Duodenal mucosa (tissue), 2 donors: ENCODE data around the gene LHFPL6.

Source experiments
- H3K27ac ChIP-seq: one replicate; pipeline ENCODE4 v1.7.0; 2013; ENCODE audit warnings: low read depth, low read length
- H3K27me3 ChIP-seq, 2 donors: one replicate each; pipeline ENCODE4 v1.7.0; 2013; ENCODE audit warnings: low read length in 2 of 2, control low read depth in 1 of 2; ENCODE audit not compliant: insufficient read depth in 2 of 2, control insufficient read depth in 1 of 2
- H3K36me3 ChIP-seq, 2 donors: one replicate each; pipeline ENCODE4 v1.7.0; 2013; ENCODE audit warnings: low read length in 2 of 2, control low read depth in 1 of 2; ENCODE audit not compliant: insufficient read depth in 2 of 2, control insufficient read depth in 1 of 2
- H3K4me1 ChIP-seq, 2 donors: one replicate each; pipeline ENCODE4 v1.7.0; 2013; ENCODE audit warnings: low read length in 2 of 2, control low read depth in 1 of 2; ENCODE audit not compliant: insufficient read depth in 2 of 2, control insufficient read depth in 1 of 2
- H3K4me3 ChIP-seq, 2 donors: one replicate each; pipeline ENCODE4 v1.7.0; 2013; ENCODE audit warnings: low read length in 2 of 2, low read depth in 1 of 2
- H3K9ac ChIP-seq, 2 donors: one replicate each; pipeline ENCODE4 v1.7.0; 2013; ENCODE audit warnings: low read length in 2 of 2, low read depth in 1 of 2
- H3K9me3 ChIP-seq, 2 donors: one replicate each; pipeline ENCODE4 v1.7.0; 2013; ENCODE audit warnings: low read length in 2 of 2, control low read depth in 1 of 2; ENCODE audit not compliant: control insufficient read depth in 1 of 2

LHFPL6 gene

GRCh38 chr13:39403106-39403505 lies 199.9 kb downstream of the LHFPL6 start:
- H3K4me1 ChIP-seq = no peaks in the 10 kb centered on the region
- no peaks in the 10 kb centered on the region for H3K9me3 ChIP-seq
- no peak overlapping the region for H3K4me3 ChIP-seq
- no peaks in the 10 kb centered on the region for H3K27me3 ChIP-seq
- H3K9ac ChIP-seq = no peak overlapping the region
- H3K36me3 ChIP-seq = no peaks in the 10 kb centered on the region
- no peak overlapping the region for H3K27ac ChIP-seq

GRCh38 chr13:39402221-39402970 lies 200.6 kb downstream of the LHFPL6 start:
- H3K9me3 ChIP-seq = no peaks in the 10 kb centered on the region
- H3K4me3 ChIP-seq = no peak overlapping the region
- no peak overlapping the region for H3K27ac ChIP-seq
- no peak overlapping the region for H3K9ac ChIP-seq
- H3K27me3 ChIP-seq = no peaks in the 10 kb centered on the region
- H3K4me1 ChIP-seq = no peaks in the 10 kb centered on the region
- no peaks in the 10 kb centered on the region for H3K36me3 ChIP-seq

- H3K4me3 ChIP-seq = no peak overlapping the region
- H3K27ac ChIP-seq = no peak overlapping the region
- H3K36me3 ChIP-seq = no peaks in the 10 kb centered on the region
- H3K27me3 ChIP-seq = no peaks in the 10 kb centered on the region
- H3K9ac ChIP-seq = no peak overlapping the region
- no peaks in the 10 kb centered on the region for H3K4me1 ChIP-seq
- H3K9me3 ChIP-seq = no peaks in the 10 kb centered on the region
Measured at GRCh38 chr13:39401756-39402155, 201.2 kb downstream of the LHFPL6 start.

GRCh38 chr13:39401046-39401705 lies 201.8 kb downstream of the LHFPL6 start:
- no peaks in the 10 kb centered on the region for H3K9me3 ChIP-seq
- no peak overlapping the region for H3K9ac ChIP-seq
- H3K4me3 ChIP-seq = no peak overlapping the region
- H3K36me3 ChIP-seq = no peaks in the 10 kb centered on the region
- no peak overlapping the region for H3K27ac ChIP-seq
- no peaks in the 10 kb centered on the region for H3K27me3 ChIP-seq
- H3K4me1 ChIP-seq = no peaks in the 10 kb centered on the region

GRCh38 chr13:39399102-39399501 lies 203.9 kb downstream of the LHFPL6 start:
- no peaks in the 10 kb centered on the region for H3K9me3 ChIP-seq
- H3K4me3 ChIP-seq = no peak overlapping the region
- H3K4me1 ChIP-seq = no peaks in the 10 kb centered on the region
- H3K27ac ChIP-seq = no peak overlapping the region
- H3K36me3 ChIP-seq = no peaks in the 10 kb centered on the region
- H3K9ac ChIP-seq = no peak overlapping the region
- no peaks in the 10 kb centered on the region for H3K27me3 ChIP-seq

GRCh38 chr13:39397896-39398265 lies 205.1 kb downstream of the LHFPL6 start:
- no peaks in the 10 kb centered on the region for H3K4me1 ChIP-seq
- no peaks in the 10 kb centered on the region for H3K36me3 ChIP-seq
- H3K9me3 ChIP-seq = no peaks in the 10 kb centered on the region
- H3K9ac ChIP-seq = no peak overlapping the region
- H3K27me3 ChIP-seq = no peaks in the 10 kb centered on the region
- H3K27ac ChIP-seq = no peak overlapping the region
- no peak overlapping the region for H3K4me3 ChIP-seq

- H3K27ac ChIP-seq = no peak overlapping the region
- H3K4me3 ChIP-seq = no peak overlapping the region
- H3K27me3 ChIP-seq = no peaks in the 10 kb centered on the region
- H3K36me3 ChIP-seq = no peaks in the 10 kb centered on the region
- H3K9me3 ChIP-seq = no peaks in the 10 kb centered on the region
- no peaks in the 10 kb centered on the region for H3K4me1 ChIP-seq
- H3K9ac ChIP-seq = no peak overlapping the region
Measured at GRCh38 chr13:39397226-39397895, 205.6 kb downstream of the LHFPL6 start.

- Histone ChIP-seq H3K36me3 (no peaks in the 10 kb centered on the region), H3K27me3 (no peaks in the 10 kb centered on the region), H3K9me3 (no peaks in the 10 kb centered on the region), H3K4me1 (no peaks in the 10 kb centered on the region), H3K9ac (no peak overlapping the region), H3K27ac (no peak overlapping the region), H3K4me3 (no peak overlapping the region)
Measured at GRCh38 chr13:39394796-39395678, 208.0 kb downstream of the LHFPL6 start.

GRCh38 chr13:39391761-39392160 lies 211.2 kb downstream of the LHFPL6 start:
- H3K27me3 ChIP-seq = no peaks in the 10 kb centered on the region
- H3K27ac ChIP-seq = no peak overlapping the region
- H3K4me3 ChIP-seq = no peak overlapping the region

More at GRCh38 chr13:39391761-39392160, 211.2 kb downstream of the LHFPL6 start:
- H3K4me1 ChIP-seq = no peaks in the 10 kb centered on the region
- H3K9ac ChIP-seq = no peak overlapping the region
- no peaks in the 10 kb centered on the region for H3K36me3 ChIP-seq
- H3K9me3 ChIP-seq = no peaks in the 10 kb centered on the region
